Rectal smooth muscle tissue (tissue), 1 donor: ENCODE results near the gene TSPAN6.

Source experiments
- H3K27ac ChIP-seq: one replicate; pipeline ENCODE4 v1.7.0; 2013; ENCODE audit warnings: low read depth, low read length, inconsistent platforms
- H3K27me3 ChIP-seq: one replicate; pipeline ENCODE4 v1.7.0; 2013; ENCODE audit warnings: low read length; ENCODE audit not compliant: control insufficient read depth, insufficient read depth
- H3K36me3 ChIP-seq: one replicate; pipeline ENCODE4 v1.7.0; 2013; ENCODE audit warnings: low read length; ENCODE audit not compliant: control insufficient read depth, insufficient read depth
- H3K4me1 ChIP-seq: one replicate; pipeline ENCODE4 v1.7.0; 2013; ENCODE audit warnings: low read length; ENCODE audit not compliant: control insufficient read depth, insufficient read depth
- H3K4me3 ChIP-seq: one replicate; pipeline ENCODE4 v1.7.0; 2013; ENCODE audit warnings: low read length
- H3K9ac ChIP-seq: one replicate; pipeline ENCODE4 v1.7.0; 2013; ENCODE audit warnings: low read length

TSPAN6 gene, protein sequence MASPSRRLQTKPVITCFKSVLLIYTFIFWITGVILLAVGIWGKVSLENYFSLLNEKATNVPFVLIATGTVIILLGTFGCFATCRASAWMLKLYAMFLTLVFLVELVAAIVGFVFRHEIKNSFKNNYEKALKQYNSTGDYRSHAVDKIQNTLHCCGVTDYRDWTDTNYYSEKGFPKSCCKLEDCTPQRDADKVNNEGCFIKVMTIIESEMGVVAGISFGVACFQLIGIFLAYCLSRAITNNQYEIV

DNA sequence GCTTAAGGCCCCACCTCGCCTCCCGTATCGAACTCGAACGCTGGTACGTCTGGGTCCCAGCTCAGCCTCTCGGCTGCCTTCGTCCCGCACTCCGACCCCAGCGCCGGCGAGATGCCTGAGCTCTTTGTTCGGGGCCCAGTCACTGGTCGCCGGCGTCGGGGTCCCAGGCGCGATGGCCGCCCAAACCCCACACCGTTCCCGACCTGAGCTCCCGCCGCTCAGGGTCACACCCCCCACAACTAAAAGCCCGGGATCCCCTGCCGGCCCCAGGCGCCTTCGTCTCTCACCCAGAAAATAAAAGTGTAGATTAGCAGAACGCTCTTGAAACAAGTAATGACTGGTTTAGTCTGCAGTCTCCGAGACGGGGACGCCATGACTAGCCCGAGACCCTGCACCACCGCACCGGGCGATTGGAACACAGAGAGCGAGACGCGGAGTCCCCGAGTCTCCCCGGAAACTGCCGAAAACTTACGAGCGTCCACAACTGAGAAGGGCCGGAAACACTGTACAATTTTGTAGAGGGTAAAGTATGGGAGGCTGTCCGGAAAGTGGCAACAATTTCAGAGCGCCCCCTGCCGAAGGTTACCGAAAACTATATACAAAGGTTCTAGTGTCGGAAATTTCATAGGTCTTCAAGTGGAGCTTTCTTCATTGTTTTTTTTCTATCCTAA is at the start of gene TSPAN6:
Gene TSPAN6, minus strand, starts transcription at position 486 of the 671 bp plus-strand sequence. Its CDS starts 112 bp downstream, at position 374.
- Histone ChIP-seq H3K27me3 (peaks cover 2% of the 10 kb centered on the region), H3K27ac (peak within 1 kb of the TSS; percentile 55), H3K9ac (peak within 1 kb of the TSS; percentile 36), H3K36me3 (no peaks in the 10 kb centered on the region), H3K4me3 (peak within 1 kb of the TSS; percentile 66), H3K4me1 (no peaks in the 10 kb centered on the region)

DNA sequence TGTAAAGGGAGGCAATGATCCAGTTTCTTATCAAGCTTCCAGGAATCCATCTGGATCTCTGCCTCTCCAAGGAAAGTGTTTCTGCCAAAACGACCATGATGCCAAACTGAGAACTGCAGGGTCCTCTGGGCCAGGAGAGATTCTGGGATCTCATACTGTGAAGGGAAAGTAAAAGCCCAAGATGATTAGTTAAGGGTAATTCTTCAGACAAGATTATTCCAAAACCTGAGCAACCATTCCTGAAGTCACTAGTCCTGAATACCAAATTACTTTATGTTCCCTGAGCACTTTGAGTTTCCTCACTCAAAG is 49.3 kb upstream of the TSPAN6 start:
- Histone ChIP-seq H3K4me1 (no peaks in the 10 kb centered on the region), H3K27ac (no peak overlapping the region), H3K4me3 (no peak overlapping the region), H3K9ac (no peak overlapping the region), H3K27me3 (no peaks in the 10 kb centered on the region), H3K36me3 (no peaks in the 10 kb centered on the region)

DNA sequence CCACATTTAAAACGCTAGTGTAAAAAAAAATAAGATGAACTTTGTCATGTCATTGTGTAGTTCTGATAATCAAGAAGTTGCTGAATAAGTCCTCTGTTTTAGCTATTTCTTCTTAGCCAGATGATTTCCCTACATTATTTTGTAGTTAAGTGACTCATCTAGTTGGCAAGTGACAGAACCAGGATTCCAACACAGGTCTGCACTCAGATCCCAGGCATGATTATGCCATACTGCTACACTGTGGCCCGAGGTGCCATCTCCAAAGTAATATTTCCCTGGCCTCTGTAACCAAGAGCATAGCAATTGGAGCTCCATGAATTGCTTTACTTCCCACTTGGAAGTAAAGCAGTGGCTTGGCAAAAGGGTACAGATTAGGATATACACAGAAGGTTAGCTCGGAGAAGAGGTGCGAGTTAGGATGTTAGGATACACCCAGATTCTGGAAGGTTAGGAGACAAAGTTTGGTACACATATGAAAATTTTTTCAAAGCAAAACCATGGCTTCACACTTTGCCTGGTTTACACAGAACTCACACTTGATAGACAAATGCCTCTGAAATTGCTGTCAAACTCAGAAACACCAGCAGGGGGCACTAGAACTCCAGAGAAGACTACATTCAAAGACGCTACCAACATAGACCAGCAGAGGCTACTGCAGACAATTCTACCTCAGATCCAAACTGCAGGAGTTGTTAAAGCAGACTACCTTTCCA is 48.8 kb upstream of the TSPAN6 start:
- Histone ChIP-seq H3K27me3 (no peaks in the 10 kb centered on the region), H3K36me3 (no peaks in the 10 kb centered on the region), H3K9ac (no peak overlapping the region), H3K4me1 (no peaks in the 10 kb centered on the region), H3K27ac (no peak overlapping the region), H3K4me3 (no peak overlapping the region)

DNA sequence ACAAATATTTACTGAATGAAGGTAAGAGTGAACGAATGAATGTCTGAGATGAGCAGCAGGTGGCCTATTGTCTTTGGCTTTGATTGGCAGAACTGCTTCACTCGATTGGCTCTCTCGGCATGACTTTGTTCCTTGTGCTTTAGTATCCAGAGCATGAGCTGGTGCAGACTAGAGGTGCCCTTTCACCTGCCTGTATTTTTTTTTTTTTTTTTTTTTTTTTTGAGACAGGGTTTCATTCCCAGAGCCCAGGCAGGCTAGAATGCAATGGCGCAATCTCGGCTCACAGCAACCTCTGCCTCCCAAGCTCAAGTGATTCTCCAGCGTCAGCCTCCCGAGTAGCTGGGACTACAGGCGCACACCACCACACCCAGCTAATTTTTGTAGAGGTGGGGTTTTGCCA is 46.3 kb upstream of the TSPAN6 start:
- Histone ChIP-seq H3K27ac (no peak overlapping the region), H3K9ac (no peak overlapping the region), H3K4me1 (no peaks in the 10 kb centered on the region), H3K36me3 (no peaks in the 10 kb centered on the region), H3K27me3 (no peaks in the 10 kb centered on the region), H3K4me3 (no peak overlapping the region)

DNA sequence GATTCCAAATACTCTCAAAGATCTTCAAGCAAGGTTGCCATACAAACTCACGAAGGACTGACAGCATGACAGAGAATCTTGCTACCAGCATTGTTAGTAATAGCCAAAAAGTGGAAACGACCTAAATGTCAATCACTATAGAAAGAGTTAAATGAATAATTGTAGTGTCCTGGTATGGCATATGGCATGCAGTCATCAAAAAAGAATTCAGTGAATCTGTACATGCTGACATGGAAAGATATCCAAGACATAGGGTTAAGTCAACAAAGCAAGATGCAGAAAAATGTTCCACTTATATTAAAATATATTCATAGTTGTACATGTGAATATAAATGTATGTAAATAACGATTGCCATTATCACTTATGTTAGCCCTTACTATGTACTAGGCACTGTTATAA is 45.0 kb upstream of the TSPAN6 start:
- no peak overlapping the region for H3K9ac ChIP-seq

DNA sequence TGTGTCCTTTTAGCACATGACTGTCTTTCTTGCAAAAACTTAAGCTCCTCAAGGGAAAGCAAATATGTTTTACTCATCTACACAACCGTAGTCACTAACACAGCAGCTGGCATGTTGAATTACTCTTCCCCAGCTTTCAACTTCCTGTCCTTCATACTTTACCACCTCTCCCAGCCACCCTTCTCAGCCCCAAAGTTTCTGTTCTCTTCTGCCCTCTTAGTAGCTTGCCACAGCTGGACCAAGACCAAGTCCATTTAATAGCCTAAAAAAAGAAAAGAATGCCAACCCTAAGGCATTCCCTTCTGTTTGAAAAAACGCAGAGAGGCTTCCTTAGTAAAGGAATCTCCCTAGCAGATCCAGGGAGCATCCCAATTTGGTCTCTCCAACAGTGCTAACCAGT is 44.1 kb upstream of the TSPAN6 start:
- H3K4me3 ChIP-seq, result no peak overlapping the region
- H3K27me3 ChIP-seq, result no peaks in the 10 kb centered on the region

More for the DNA sequence above, 45.0 kb upstream of the TSPAN6 start:
- Histone ChIP-seq H3K4me3 (no peak overlapping the region), H3K27ac (no peak overlapping the region), H3K36me3 (no peaks in the 10 kb centered on the region), H3K27me3 (no peaks in the 10 kb centered on the region), H3K4me1 (no peaks in the 10 kb centered on the region)

DNA sequence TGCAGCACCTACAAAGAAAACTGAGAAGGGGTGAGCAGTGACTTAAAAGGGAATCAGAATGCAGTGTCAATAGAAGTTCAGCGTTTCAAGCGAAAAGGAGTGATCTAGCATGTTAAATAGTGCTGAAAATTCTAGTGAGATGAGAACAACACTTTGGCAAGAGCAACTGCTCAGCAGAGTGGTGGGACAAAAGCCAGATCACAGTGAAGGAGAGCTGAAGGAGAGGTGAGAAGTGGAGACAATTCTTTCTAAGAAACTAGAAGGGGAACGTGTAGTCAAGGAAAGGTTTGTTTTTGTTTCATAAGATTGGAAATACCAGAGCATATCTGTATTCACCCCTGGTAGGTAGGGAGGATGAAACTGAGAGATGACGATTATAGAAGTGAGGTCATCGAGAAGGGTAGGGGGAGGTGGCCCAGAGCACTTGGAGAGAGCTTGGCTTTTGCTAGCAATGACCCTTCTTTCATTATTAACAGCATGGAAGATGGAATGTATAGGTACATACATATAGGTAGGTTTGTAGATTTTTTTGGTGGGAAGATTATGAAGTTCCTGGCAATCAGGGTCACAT is 41.1 kb upstream of the TSPAN6 start:
- Histone ChIP-seq H3K4me1 (no peaks in the 10 kb centered on the region), H3K36me3 (no peaks in the 10 kb centered on the region), H3K9ac (no peak overlapping the region), H3K27me3 (no peaks in the 10 kb centered on the region), H3K27ac (no peak overlapping the region), H3K4me3 (no peak overlapping the region)

More for the DNA sequence above, 44.1 kb upstream of the TSPAN6 start:
- no peak overlapping the region for H3K27ac ChIP-seq
- no peaks in the 10 kb centered on the region for H3K36me3 ChIP-seq
- no peaks in the 10 kb centered on the region for H3K4me1 ChIP-seq
- H3K9ac ChIP-seq, result no peak overlapping the region

DNA sequence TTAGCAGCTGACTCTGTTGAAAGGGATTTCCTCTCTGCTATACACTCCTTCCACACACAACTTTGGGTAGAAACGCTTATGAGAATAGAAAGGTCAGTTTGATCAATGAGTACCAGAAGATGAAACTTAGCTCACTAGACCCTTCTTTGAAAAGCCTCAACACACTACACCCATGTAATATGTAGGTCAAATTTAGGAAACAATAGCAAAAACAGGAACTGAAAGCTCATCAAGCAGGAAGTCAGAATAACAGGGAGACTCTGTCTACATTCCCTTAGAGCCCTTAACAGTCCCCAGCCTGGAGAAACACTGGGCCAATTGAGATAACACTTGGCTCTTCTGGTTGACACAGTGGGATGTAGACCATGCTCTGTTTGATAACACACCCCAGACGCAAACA is 38.1 kb upstream of the TSPAN6 start:
- H3K9ac ChIP-seq, result no peak overlapping the region
- H3K4me1 ChIP-seq, result no peaks in the 10 kb centered on the region
- no peak overlapping the region for H3K4me3 ChIP-seq
- H3K27ac ChIP-seq, result no peak overlapping the region
- no peaks in the 10 kb centered on the region for H3K36me3 ChIP-seq
- no peaks in the 10 kb centered on the region for H3K27me3 ChIP-seq

DNA sequence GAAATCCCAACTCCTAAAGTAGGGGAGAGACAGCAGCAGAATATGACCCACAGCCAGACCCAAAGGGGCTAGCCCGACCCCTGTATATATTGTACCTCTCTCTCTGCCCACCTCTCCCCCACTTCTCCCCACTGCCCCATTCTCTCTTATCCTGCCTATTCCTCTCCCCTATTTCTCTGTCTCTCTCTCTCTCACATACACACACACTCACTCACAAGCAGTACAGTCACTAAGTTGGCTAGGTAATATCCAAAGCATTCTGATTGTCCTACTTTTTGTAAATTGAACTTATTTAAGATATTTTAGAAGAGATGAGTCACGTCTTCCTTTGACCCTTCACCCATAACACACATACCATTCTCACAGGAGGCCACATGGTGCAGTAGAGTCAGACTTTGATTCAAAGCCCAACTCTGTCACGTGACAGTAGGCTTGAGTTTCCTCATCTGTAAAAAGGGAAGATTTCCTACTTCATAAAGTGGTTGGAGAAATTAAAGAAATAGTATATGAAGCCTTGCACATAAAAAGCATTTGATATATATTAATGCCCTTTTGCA is 36.9 kb upstream of the TSPAN6 start:
- H3K4me1 ChIP-seq, result no peaks in the 10 kb centered on the region
- no peaks in the 10 kb centered on the region for H3K36me3 ChIP-seq
- no peak overlapping the region for H3K4me3 ChIP-seq
- no peak overlapping the region for H3K27ac ChIP-seq
- no peak overlapping the region for H3K9ac ChIP-seq
- H3K27me3 ChIP-seq, result no peaks in the 10 kb centered on the region

DNA sequence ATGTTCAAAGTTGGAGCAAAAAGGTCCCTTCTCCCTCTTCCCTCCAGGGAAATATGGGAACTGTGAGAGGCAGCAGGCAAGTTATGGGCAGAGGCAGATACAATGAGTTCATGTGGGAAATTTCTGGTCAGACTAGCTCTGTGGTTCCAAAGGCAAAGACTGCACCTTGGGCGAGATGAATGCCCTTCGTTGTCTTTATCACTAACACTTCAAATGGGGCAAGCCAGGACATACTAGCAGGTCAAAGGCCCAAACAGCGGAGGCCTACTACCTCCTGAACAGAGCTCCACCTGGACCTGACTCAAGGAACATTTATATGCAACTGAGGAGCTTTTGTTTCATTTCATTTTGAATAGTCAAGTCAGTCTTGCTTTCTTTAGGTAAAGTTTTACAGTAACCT is 36.4 kb upstream of the TSPAN6 start:
- Histone ChIP-seq H3K4me3 (no peak overlapping the region), H3K27ac (no peak overlapping the region), H3K4me1 (no peaks in the 10 kb centered on the region), H3K27me3 (no peaks in the 10 kb centered on the region), H3K36me3 (no peaks in the 10 kb centered on the region), H3K9ac (no peak overlapping the region)

DNA sequence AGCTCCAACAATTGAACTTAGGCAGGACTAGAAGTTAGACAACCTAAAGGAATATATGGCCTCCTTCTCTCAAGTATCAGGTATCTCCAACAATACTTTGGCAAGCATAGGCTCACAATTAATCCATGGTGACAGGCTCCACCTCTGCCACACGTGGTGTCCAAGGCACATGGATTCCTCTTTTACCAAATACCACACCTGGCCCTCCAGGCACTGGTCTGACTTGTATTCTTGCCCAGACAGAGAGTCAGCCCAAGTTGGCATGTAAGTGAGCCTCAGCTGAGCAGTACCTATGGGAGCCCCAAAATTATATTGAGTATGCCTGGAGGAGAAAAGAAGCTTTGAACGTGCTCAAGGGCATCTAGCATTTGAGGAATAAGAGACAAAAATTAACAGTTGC is 27.0 kb upstream of the TSPAN6 start:
- H3K27me3 ChIP-seq, result no peaks in the 10 kb centered on the region
- no peak overlapping the region for H3K4me3 ChIP-seq
- H3K4me1 ChIP-seq, result no peaks in the 10 kb centered on the region
- H3K9ac ChIP-seq, result no peak overlapping the region
- H3K36me3 ChIP-seq, result no peaks in the 10 kb centered on the region
- H3K27ac ChIP-seq, result no peak overlapping the region

DNA sequence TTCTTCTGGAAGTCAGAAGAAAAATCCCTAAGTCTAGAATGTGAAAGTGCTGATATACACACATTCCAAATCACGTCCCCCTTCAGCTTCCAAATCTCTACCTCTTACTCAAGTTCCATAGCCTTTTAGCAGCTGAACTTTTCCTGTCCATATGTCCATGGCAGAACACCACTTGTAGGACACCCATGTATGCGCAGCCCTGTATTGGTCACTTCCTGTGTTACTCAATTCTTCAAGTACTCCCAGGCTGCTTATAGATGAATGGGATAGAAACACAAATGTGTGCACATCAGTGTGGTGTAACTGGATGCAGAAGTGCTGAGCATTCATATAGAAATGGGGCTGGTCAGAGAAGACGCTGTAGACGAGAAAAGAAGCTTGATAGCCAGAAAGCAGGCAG is 26.2 kb upstream of the TSPAN6 start:
- Histone ChIP-seq H3K27ac (no peak overlapping the region), H3K27me3 (no peaks in the 10 kb centered on the region), H3K4me3 (no peak overlapping the region), H3K9ac (no peak overlapping the region), H3K36me3 (no peaks in the 10 kb centered on the region), H3K4me1 (no peaks in the 10 kb centered on the region)
